Endometrial microvascular endothelial cells (primary cell): Measurements from ENCODE around the gene ATAD1. TPM values are rescaled to one million over a fixed set of nuclear protein-coding genes. Genes with fewer than 3 reads are reported as not detected.
"Not testable (repeated sequence)": the region's sequence is repeated elsewhere in the genome, so short reads cannot be mapped to it uniquely, and the experiment has no call there.

Source experiments
- in situ Hi-C: cut with HindIII; loops from 2 replicates; pipeline ENCODE4 v1.10.0; 2017; ENCODE audit warnings: low sequenced_read_pairs, low pct_unique_long_range_greater_than_20kb; ENCODE audit errors: inconsistent ontology term
- total RNA-seq: library from RNA; depleted of rRNA; stranded (reverse); fragments of >200 nt; gene quantifications from one replicate; pipeline ENCODE4 v1.2.3, GENCODE V29; 2015; ENCODE audit errors: inconsistent ontology term

Gene ATAD1
- total RNA-seq, 1 donor from 2014 or later: 21.8 TPM

GRCh38 chr10:87818505-87819288, 671 bp upstream of the ATAD1 start:
- in situ Hi-C loops: no loop called here

- in situ Hi-C loops: no loop called here
Measured at GRCh38 chr10:87816898-87817608, 973 bp downstream of the ATAD1 start.

- in situ Hi-C loops: no loop called here
Measured at GRCh38 chr10:87816163-87816897, 1.7 kb downstream of the ATAD1 start.

GRCh38 chr10:87804939-87805569, 13.0 kb downstream of the ATAD1 start:
- in situ Hi-C loops: no loop called here

- in situ Hi-C loops: no loop called here
Measured at GRCh38 chr10:87803831-87804230, 14.2 kb downstream of the ATAD1 start.

GRCh38 chr10:87803328-87803727, 14.7 kb downstream of the ATAD1 start:
- in situ Hi-C loops: no loop called here

- in situ Hi-C loops: not testable (repeated sequence)
Measured at GRCh38 chr10:87801813-87802435, 16.1 kb downstream of the ATAD1 start.

GRCh38 chr10:87799860-87800259, 18.2 kb downstream of the ATAD1 start:
- in situ Hi-C loops: no loop called here

- in situ Hi-C loops: no loop called here
Measured at GRCh38 chr10:87798082-87798481, 19.9 kb downstream of the ATAD1 start.

GRCh38 chr10:87794285-87794684, 23.7 kb downstream of the ATAD1 start:
- in situ Hi-C loops: no loop called here

- in situ Hi-C loops: no loop called here
Measured at GRCh38 chr10:87790185-87790584, 27.8 kb downstream of the ATAD1 start.

- in situ Hi-C loops: no loop called here
Measured at GRCh38 chr10:87786421-87786820, 31.6 kb downstream of the ATAD1 start.

GRCh38 chr10:87782721-87783120, 35.3 kb downstream of the ATAD1 start:
- in situ Hi-C loops: no loop called here

GRCh38 chr10:87781545-87781944, 36.5 kb downstream of the ATAD1 start:
- in situ Hi-C loops: no loop called here

GRCh38 chr10:87776328-87776727, 41.7 kb downstream of the ATAD1 start:
- in situ Hi-C loops: no loop called here

GRCh38 chr10:87775766-87776165, 42.3 kb downstream of the ATAD1 start:
- in situ Hi-C loops: no loop called here

- in situ Hi-C loops: no loop called here
Measured at GRCh38 chr10:87771871-87772500, 46.0 kb downstream of the ATAD1 start.

GRCh38 chr10:87767253-87767652, 50.8 kb downstream of the ATAD1 start:
- in situ Hi-C loops: no loop called here
